ENCODE data around the gene IL37. TPM values are rescaled to one million over a fixed set of nuclear protein-coding genes. Genes with fewer than 3 reads are reported as not detected.
"Not testable (repeated sequence)": the region's sequence is repeated elsewhere in the genome, so short reads cannot be mapped to it uniquely, and the experiment has no call there.

Gene IL37
- total RNA-seq, 1 donor from 2014 or later = not detected

DNA sequence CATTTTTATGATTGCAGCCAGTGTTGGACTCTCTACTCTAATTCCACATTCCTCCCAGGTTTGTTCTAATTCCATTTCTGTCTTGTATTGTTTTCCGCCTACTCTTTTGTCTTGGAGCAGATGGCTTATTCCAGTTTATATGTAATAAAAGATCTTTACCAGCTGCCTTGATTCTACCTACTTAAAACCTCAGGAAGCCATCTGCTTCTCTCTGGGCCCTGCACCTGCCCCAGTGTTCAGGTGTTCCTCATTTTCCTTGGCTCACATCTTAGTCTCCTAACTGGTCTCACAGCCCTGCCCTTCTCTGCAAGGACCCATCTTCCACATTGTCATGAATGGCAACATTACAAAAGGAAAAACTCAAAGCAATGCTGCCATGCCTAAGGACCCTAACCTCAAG, 21.0 kb upstream of the IL37 start:
- DNase-seq = no peak

DNA sequence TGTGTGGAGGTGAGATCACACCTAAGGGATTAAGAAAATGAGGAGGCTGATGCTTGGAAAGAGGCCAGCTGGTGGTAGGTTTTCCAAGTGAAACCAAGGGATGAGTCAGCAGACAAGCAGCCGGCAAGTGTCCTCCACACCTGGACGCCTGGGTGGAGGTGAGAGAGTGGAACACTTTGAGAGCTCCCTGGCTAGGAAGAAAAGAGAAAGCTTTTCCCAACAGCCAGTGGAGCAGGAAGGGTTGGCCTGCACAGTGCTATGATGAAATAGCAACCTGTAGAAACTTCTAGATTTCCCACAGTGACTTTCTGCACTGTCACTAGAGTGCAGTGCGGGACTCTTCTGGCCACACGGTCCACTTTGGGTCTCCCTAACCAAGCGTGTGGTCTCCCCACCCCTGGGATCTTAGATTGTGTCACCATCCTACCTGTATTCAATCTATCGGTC, 19.6 kb upstream of the IL37 start:
- no peak for DNase-seq

DNA sequence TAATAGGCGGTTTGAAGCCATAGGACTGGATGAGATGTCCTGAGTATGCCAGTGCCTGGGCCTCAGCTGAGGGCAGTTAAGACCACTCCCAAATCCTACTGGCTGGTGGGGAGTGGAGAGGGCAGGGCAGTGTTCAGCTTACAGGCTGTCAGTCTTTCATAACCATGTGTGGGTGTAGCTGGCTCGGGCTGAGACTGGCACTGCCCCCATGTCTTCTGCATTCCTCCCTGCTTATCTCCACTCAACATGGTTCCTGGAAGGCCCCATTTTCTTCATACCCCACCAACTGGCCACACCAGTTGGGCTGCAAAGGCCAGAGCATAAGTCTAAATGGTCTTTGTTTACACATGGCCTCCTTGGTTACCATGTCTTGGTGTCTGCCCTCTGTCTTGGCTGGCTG, 17.2 kb upstream of the IL37 start:
- DNase-seq = no peak

DNA sequence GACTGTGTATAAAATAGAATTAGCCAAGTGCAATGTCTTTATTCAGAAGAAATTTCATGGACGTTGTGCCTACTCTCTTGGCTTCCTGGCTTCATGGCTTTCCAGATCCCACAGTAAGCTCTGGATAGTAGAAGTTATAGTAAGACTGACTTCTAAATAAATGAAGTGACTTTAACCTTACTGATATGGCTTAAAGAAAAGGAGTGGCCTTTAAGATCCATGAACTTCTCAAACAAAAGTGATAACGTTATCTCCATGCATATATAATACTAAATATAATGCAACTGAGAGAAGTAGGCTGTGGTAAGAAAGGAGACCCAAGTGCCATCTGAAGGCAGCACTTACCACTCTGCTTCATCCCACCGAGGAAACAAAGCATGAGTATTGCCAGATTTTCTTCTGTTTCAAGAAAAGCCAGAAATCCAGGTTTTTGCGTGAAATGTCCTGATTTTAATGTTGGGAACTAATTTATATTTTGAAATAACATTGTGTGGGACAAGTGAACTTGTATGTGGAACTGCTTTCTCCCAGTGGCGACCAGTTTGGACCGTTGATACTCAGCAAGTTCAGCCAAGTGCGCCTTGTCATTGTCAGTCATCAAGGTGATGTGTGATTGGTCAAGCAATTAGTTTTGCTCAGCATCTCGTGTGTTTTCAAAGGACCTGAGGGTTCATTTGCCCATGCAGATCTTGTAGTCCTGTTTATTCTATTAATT, 13.9 kb upstream of the IL37 start:
- DNase-seq = no peak

- no peak for DNase-seq
Observed at GRCh38 chr2:112897624-112897978, 13.4 kb upstream of the IL37 start.

GRCh38 chr2:112901431-112902065, 9.4 kb upstream of the IL37 start:
- DNase-seq = not testable (repeated sequence)

DNA sequence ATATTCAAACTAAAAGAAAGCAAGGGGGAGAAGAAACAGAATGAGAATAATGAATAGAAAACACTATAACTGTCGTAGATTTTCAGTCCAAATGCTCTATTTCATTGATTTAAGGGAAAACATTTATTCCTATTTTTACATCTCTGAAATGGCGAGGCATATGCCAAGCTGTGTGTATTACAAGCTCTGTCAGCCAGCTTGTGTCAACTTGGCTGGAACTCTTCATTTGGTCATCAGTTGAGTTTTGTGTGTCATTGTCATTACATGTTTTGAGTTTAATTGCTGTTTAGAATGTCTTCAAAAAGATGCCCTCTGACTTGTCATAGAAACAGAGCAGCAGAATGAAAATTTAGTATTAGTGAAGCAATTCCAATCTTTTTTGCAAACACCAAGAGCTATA, 8.1 kb upstream of the IL37 start:
- no peak for DNase-seq

- DNase-seq = no peak
Observed at GRCh38 chr2:112904883-112905282, 6.1 kb upstream of the IL37 start.

DNA sequence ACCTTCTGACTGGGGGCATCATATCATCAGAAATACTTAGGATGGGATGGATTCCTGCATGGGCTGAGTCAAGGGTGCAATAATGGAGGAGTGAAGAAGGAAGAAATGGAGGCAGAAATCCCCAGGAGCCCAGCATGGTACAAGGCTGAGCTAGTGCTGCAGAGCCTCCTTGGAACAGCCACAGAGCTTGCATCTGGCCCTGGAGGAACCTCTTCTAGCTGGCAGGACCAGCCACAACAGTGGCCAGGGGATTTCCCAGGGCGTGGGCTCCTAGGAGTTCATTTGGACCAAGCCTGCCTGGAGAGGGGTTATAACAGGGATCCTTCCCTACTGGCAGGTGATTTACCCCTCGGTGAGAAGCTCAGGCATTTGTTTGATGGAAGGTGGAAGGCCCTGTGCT, 4.7 kb upstream of the IL37 start:
- DNase-seq = no peak

DNA sequence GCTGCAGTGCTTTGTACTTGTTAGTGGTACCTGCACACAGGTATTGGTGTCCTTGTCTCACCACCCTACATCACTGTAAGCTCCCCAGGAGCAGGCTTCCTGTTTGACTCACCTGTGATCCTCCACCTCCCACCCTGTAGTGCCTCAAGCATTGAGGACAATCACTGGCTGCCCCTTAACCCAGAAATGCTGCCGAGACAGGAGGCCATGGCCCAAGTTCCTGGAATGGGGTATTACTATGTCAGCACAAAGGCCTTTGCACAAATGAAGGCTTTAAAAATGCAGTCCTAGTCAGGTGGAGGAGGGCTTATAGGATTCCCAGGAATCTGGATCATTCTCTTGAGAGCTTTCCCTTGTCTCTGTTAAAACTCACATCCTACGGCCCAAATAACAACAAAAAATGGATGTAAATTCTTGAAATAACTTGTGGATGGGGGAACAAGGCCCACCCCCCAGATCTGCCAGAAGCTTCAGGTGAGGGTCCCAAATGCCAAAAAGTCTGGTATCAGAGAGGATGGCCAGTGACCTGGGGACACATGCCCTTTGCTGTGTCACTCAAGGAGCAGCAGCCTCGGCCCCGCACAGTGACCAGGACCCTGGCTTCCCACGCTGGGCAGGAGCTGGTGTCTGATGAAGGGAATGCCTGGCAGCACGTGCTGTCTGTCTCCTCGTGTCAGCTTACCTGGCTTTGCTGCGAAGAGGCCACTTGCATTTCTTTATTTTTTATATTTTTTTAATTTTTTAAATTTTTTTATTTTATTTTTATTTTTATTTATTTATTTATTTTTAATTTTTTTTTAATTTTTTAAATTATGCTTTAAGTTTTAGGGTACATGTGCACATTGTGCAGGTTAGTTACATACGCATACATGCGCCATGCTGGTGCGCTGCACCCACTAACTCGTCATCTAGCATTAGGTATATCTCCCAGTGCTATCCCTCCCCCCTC, 3.7 kb upstream of the IL37 start:
- no peak for DNase-seq

- DNase-seq = not testable (repeated sequence)
Observed at GRCh38 chr2:112908559-112908958, 2.4 kb upstream of the IL37 start.

DNA sequence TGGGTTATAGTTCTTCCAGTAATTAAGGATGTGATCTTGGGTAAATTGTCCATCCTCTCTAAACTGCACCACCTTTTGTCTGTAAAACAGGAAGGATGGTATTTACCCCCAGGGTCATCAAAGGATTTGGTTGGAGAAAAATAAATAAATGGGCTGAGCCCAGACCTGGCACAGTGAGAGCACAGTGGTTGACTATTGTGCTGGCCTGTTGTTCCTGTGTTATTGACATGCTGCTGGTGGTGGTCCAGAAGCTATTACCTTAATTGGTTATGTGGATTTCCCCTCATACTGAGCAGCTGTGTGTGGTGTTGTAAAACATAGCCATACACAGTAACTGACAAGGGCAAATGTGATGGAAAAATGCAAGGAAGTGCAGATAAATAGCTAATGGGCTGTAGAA, 746 bp upstream of the IL37 start:
- no peak for DNase-seq

GRCh38 chr2:112912403-112912802, 1.4 kb downstream of the IL37 start:
- no peak for DNase-seq

GRCh38 chr2:112915300-112916144, 4.6 kb downstream of the IL37 start:
- DNase-seq = no peak

DNA sequence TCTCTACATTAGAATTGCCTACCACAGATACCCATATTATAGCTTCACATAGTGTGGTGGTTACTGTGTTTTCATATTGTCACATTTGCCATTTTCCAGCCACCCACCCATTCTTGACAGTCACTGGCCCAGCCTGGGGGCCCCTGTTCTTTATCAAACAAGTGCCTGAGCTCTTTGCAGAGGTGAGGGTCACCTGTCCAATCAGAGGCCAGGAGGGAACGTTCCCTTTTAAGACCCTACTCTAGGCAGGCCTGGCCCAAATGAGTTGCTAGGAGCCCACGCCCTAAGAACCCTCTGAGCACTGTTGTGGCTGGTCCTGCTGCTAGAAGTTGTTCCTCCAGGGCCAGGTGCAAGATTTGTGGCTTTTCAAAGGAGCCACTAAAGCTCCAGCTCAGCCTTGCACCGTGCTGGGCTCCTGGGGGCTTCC, 5.2 kb downstream of the IL37 start:
- DNase-seq = no peak

- DNase-seq = no peak
Observed at GRCh38 chr2:112916625-112917247, 5.8 kb downstream of the IL37 start.

GRCh38 chr2:112917856-112918255, 6.9 kb downstream of the IL37 start:
- DNase-seq = no peak

GRCh38 chr2:112918256-112918655, 7.3 kb downstream of the IL37 start:
- no peak for DNase-seq

- no peak for DNase-seq
Observed at GRCh38 chr2:112919086-112919485, 8.1 kb downstream of the IL37 start.

GRCh38 chr2:112920923-112921532, 10.1 kb downstream of the IL37 start:
- DNase-seq = no peak

- DNase-seq = no peak
Observed at GRCh38 chr2:112921982-112922381, 11.0 kb downstream of the IL37 start.
